WI38 (cell line): Measurements from ENCODE around the gene CEP164.

Experiments
- H3K4me3 ChIP-seq: 2 replicates; pipeline ENCODE4 v1.5.1; 2011; ENCODE audit warnings: low read depth, mild to moderate bottlenecking, control low read depth, low read length
- TF ChIP-seq, protein P1 (sequence below): IDR thresholded peaks from 2 replicates; pipeline ENCODE4 v1.5.1; 2012; ENCODE audit warnings: low read depth, mild to moderate bottlenecking, control low read depth, low read length

The CEP164 gene

DNA sequence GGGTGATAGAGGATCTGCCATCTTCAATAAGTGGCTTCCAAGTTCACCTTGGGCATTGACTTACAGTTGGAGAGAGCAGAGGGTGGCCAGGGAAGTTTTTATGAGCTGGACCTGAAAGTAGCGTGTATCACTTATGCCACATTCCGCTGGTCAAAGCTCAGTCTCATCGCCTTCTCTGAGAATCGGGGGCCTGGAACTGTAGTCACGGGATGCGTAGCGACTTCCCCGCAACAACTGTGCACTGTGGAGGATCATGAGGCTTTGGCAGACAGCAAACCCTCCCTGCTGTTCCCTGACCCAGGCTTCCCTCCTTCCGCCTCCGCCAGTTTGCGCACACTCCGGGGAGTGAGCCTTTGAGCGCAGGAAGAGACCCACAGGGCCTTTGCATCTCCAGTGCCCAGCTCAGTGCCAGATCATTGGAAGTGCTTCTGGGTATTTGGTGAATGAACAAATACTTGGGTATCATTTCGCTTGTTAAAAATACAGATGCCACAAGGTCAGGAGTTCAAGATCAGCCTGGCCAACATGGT, 95.5 kb downstream of the CEP164 start:
- TF ChIP-seq, protein P1, sequence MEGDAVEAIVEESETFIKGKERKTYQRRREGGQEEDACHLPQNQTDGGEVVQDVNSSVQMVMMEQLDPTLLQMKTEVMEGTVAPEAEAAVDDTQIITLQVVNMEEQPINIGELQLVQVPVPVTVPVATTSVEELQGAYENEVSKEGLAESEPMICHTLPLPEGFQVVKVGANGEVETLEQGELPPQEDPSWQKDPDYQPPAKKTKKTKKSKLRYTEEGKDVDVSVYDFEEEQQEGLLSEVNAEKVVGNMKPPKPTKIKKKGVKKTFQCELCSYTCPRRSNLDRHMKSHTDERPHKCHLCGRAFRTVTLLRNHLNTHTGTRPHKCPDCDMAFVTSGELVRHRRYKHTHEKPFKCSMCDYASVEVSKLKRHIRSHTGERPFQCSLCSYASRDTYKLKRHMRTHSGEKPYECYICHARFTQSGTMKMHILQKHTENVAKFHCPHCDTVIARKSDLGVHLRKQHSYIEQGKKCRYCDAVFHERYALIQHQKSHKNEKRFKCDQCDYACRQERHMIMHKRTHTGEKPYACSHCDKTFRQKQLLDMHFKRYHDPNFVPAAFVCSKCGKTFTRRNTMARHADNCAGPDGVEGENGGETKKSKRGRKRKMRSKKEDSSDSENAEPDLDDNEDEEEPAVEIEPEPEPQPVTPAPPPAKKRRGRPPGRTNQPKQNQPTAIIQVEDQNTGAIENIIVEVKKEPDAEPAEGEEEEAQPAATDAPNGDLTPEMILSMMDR = no peak
- H3K4me3 ChIP-seq = no peak overlapping the region

DNA sequence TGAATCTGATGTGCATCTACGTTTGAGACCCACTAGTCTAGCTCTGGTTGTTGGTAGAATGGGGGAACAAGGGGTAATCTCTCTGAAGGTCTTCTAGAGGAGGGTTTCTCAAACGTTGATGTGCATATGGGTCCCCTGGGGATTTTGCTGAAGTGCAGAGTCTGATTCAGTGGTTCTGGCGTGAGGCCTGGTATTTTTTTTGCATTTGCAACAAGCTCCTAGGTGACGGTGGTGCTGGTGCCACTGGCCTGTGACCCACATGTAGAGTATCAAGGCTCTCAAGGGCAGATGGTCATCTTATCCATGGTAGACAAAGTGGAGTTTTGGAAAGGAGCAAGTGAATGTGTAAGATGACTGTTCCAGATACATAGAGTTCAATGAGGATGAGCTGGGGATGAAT, 97.1 kb downstream of the CEP164 start:
- TF ChIP-seq, protein P1 = no peak
- no peak overlapping the region for H3K4me3 ChIP-seq

DNA sequence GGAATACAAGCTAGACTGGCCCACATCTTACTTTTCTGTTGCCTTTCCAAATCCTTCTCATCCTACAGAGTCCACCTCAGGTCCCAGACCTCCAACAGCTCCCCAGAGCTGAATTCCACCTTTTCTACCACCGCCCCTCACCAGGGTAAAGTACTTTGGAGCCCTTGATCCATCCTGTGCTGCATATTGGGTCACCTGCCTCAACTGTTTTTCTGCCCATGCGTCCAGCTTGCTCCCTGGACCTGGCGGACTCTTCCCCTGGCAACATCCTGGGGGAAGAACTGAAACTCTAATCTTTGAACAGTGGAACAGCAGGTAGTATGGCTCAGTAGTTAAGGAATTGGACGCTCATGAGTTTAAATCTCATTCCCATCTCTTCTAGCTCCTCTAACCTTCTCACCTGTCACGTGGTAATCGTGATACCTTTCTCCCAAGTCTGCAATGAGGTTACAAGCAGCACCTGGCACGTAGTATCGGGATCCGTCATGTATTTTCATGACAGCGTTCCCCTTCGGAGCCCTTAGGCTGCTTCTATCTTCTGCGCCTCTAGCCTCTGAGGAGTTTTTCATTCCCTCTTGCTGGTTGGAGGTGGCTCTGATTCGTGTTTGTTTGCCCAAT, 98.1 kb downstream of the CEP164 start:
- TF ChIP-seq, protein P1 = no peak
- no peak overlapping the region for H3K4me3 ChIP-seq

DNA sequence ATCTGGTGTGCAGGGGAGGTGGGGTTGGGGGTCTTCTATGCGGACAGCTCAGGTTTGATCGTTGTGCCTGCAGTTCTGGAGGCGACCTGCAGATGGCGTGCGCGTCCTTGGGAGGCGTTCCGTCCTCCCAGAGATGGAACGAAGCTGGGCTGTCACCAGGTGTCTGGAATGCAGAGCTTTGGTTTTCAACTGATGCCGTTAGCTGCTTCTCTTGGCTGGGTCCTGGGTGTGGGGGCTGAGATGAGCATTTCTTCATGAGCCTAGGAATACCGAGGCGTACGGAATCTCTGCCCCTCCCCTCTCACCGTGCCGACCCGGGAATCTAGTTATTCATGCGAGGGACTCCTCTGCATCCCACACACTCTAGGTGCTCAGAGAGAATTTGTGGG, 98.6 kb downstream of the CEP164 start:
- H3K4me3 ChIP-seq = no peak overlapping the region
- TF ChIP-seq, protein P1 = peak; percentile 98

DNA sequence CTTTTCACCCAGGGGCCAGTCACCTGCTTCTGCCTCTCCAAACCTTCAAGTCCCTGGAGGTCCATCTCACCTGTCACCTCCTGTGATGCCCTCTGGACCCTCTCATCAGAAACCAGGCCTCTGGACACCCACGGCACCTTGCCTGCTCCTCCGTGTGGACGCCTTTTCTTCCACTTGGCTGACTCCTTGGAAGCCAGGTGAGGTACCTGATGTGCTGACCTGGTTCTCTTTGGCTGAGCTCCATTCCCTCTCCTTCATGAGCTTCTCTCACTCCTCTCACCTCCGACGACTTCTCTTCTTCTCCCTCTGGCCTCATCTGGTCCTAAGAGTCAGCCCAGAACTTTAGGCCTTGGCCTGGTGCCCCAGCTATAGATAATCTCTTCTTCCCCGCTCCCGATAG, 99.3 kb downstream of the CEP164 start:
- no peak overlapping the region for H3K4me3 ChIP-seq
- TF ChIP-seq, protein P1 = no peak

DNA sequence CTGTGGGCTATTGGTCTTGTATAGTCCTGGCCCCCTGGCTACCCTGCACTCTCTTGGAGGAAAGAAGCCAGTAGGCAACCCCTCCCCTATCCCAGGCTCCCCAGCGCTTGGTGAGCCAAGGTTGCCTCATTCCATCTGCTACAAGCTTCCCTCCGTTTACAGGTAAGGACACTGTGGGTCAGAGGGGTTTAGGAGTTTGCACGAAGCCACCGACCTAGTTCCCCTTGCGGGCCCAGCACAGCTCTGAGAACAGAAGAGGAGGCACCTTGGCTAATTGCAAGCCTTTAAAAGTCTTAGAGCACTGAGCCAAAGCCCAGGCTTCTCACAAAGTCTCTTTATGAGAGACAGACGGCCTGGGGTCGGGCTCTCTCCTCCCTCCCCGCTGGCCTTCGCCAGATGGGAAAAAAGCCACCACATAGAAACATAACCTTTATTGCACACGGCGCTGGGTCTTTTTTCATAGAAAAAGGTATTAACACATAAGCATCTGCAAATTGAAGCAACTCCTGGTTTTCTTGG, 99.8 kb downstream of the CEP164 start:
- TF ChIP-seq, protein P1 = no peak
- H3K4me3 ChIP-seq = no peak overlapping the region

DNA sequence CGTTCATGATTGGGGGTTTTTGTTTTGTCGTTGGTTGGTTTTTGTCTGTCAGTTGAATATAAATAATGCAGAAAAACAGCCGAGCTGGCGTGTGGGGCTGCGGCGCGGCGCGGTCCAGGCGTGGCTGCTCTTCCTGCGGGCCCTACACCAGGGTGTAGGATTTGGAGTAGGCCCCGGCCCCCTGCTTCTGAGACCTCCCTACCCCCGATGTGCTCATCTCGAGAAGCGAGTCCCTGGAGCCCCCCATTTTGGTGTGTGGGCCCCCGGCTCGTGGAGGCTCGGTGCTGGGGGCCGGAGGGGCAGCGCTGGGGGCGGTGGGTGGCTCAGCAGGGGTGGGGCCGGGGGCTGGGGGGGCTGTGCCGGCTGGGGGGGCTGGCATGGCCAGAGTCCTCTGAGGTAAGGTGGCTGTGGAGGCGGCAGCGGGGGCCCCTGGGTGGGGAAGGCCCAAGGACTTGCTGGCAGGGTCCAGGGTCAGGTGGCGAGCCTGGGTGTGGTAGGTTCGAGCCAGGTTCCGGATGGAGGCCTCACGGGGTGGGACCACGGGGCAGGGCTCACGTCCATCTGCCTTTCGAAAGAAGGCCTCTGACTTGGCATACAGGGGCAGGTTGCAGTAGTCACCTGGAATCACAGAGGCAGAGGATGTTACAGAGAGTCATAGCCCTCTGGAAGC, 100.7 kb downstream of the CEP164 start:
- TF ChIP-seq, protein P1 = no peak
- no peak overlapping the region for H3K4me3 ChIP-seq
